ENCODE results near the gene VWA5B1. TPM values are rescaled to one million over a fixed set of nuclear protein-coding genes. Genes with fewer than 3 reads are reported as not detected.

Gene VWA5B1
- total RNA-seq, 1 donor: not detected

DNA sequence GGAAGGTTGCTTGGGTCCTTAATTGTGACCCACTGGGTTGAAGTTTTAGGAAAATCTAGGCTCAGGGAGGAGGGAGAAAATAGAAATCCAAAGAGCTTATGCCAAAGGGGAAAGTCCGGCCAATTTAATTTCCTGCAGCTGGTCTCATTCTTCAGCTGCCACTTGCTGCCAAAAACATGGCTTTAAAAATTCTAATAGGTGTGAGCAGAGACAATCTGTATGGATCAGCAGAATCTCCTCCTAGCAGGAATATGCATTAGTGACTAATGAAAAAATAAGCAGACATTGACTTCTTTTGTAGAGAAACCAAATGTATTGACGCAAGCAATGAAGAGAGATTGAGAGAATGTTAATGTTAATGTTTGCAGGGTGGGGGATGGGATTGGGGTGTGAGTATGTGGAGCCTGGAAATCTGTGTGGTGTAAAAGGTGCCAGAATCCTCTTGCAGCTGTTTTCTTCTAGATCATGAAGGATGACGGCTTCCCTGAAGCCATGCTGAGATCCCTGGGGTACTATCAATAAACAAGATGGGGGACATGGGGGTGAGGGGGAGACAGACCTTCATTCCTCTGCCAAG is 35.3 kb downstream of the VWA5B1 start:
- H3K79me2 ChIP-seq (ENCODE audit: insufficient read depth, low read length): no peaks in the 10 kb centered on the region
- H3K4me2 ChIP-seq (ENCODE audit: insufficient read depth, low read length): no peak overlapping the region
- peaks cover 8% of the 10 kb centered on the region for H3K4me1 ChIP-seq (ENCODE audit: insufficient read depth, low read length)
- no peaks in the 10 kb centered on the region for H3K9me3 ChIP-seq (ENCODE audit: low read depth, low read length)
- H3K27me3 ChIP-seq (ENCODE audit: insufficient read depth, low read length): peaks cover 10% of the 10 kb centered on the region
- TF ChIP-seq, protein P1, sequence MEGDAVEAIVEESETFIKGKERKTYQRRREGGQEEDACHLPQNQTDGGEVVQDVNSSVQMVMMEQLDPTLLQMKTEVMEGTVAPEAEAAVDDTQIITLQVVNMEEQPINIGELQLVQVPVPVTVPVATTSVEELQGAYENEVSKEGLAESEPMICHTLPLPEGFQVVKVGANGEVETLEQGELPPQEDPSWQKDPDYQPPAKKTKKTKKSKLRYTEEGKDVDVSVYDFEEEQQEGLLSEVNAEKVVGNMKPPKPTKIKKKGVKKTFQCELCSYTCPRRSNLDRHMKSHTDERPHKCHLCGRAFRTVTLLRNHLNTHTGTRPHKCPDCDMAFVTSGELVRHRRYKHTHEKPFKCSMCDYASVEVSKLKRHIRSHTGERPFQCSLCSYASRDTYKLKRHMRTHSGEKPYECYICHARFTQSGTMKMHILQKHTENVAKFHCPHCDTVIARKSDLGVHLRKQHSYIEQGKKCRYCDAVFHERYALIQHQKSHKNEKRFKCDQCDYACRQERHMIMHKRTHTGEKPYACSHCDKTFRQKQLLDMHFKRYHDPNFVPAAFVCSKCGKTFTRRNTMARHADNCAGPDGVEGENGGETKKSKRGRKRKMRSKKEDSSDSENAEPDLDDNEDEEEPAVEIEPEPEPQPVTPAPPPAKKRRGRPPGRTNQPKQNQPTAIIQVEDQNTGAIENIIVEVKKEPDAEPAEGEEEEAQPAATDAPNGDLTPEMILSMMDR (IDR thresholded peaks at IDR 0.05; ENCODE audit: extremely low read depth, low read depth, low read length): no peak
- H3K27ac ChIP-seq (ENCODE audit: low read depth, low read length): no peak overlapping the region
- no peaks in the 10 kb centered on the region for H3K36me3 ChIP-seq (ENCODE audit: insufficient read depth, low read length)
- DNase-seq (ENCODE audit: insufficient read length, low spot score, missing footprints): peak; percentile 50
- no peak overlapping the region for H2AFZ ChIP-seq (ENCODE audit: low read length)
- no peaks in the 10 kb centered on the region for H4K20me1 ChIP-seq (ENCODE audit: insufficient read depth, low read length)
- no peak overlapping the region for H3K4me3 ChIP-seq (ENCODE audit: insufficient read depth, low read length)

DNA sequence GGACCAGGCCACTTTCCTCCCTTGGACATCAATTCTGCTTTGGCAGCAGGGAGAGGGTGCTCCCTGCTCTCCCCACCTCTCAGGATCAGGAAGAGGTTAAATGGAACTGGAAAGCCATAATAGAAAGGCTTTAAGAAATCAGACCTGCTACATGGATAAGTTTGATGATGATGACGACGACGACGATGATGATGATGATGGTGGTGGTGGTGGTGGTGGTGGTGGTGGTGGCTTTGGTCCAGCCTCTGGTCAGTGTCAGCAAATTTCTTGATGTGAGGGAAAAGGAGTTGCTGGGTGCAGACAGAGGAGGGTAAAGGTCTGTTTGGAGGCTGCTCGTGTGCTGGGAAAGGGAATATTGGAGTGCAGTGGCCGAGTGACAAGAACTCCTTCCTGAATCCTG is 36.8 kb downstream of the VWA5B1 start:
- no peaks in the 10 kb centered on the region for H4K20me1 ChIP-seq (ENCODE audit: insufficient read depth, low read length)
- no peaks in the 10 kb centered on the region for H3K9me3 ChIP-seq (ENCODE audit: low read depth, low read length)
- no peaks in the 10 kb centered on the region for H3K79me2 ChIP-seq (ENCODE audit: insufficient read depth, low read length)
- H3K4me3 ChIP-seq (ENCODE audit: insufficient read depth, low read length): no peak overlapping the region
- peaks cover 8% of the 10 kb centered on the region for H3K4me1 ChIP-seq (ENCODE audit: insufficient read depth, low read length)
- no peak overlapping the region for H2AFZ ChIP-seq (ENCODE audit: low read length)
- no peaks in the 10 kb centered on the region for H3K36me3 ChIP-seq (ENCODE audit: insufficient read depth, low read length)
- H3K27ac ChIP-seq (ENCODE audit: low read depth, low read length): no peak overlapping the region
- DNase-seq (ENCODE audit: insufficient read length, low spot score, missing footprints): peak; percentile 1
- H3K4me2 ChIP-seq (ENCODE audit: insufficient read depth, low read length): no peak overlapping the region
- H3K27me3 ChIP-seq (ENCODE audit: insufficient read depth, low read length): peaks cover 17% of the 10 kb centered on the region
- TF ChIP-seq, protein P1 (IDR thresholded peaks at IDR 0.05; ENCODE audit: extremely low read depth, low read depth, low read length): no peak

DNA sequence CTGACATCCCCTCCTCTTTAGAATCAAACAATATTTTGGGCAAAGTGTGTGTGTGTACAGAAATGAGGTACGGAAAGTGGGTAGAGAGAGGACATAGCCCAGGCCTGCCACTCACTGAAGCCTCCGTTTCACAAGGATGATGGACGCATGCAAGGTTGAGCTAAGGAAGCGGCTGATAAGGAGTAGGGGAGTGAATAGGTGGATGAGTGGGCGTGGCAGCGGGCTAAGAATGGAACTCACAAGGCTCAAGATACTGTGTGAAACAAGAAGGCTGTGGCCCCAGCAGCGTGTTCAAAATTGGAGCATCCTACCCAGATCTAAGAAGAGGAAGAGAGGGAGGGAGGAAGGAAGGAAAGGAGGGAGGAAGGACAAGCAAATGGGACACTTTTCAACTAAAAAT is 37.5 kb downstream of the VWA5B1 start:
- H3K27me3 ChIP-seq (ENCODE audit: insufficient read depth, low read length): peaks cover 17% of the 10 kb centered on the region
- no peaks in the 10 kb centered on the region for H3K79me2 ChIP-seq (ENCODE audit: insufficient read depth, low read length)
- no peak for DNase-seq (ENCODE audit: insufficient read length, low spot score, missing footprints)
- no peak overlapping the region for H3K27ac ChIP-seq (ENCODE audit: low read depth, low read length)
- no peak overlapping the region for H3K4me2 ChIP-seq (ENCODE audit: insufficient read depth, low read length)
- H3K36me3 ChIP-seq (ENCODE audit: insufficient read depth, low read length): no peaks in the 10 kb centered on the region
- TF ChIP-seq, protein P1 (IDR thresholded peaks at IDR 0.05; ENCODE audit: extremely low read depth, low read depth, low read length): no peak
- no peaks in the 10 kb centered on the region for H4K20me1 ChIP-seq (ENCODE audit: insufficient read depth, low read length)
- peaks cover 4% of the 10 kb centered on the region for H3K4me1 ChIP-seq (ENCODE audit: insufficient read depth, low read length)
- no peak overlapping the region for H2AFZ ChIP-seq (ENCODE audit: low read length)
- H3K9me3 ChIP-seq (ENCODE audit: low read depth, low read length): no peaks in the 10 kb centered on the region
- H3K4me3 ChIP-seq (ENCODE audit: insufficient read depth, low read length): no peak overlapping the region

DNA sequence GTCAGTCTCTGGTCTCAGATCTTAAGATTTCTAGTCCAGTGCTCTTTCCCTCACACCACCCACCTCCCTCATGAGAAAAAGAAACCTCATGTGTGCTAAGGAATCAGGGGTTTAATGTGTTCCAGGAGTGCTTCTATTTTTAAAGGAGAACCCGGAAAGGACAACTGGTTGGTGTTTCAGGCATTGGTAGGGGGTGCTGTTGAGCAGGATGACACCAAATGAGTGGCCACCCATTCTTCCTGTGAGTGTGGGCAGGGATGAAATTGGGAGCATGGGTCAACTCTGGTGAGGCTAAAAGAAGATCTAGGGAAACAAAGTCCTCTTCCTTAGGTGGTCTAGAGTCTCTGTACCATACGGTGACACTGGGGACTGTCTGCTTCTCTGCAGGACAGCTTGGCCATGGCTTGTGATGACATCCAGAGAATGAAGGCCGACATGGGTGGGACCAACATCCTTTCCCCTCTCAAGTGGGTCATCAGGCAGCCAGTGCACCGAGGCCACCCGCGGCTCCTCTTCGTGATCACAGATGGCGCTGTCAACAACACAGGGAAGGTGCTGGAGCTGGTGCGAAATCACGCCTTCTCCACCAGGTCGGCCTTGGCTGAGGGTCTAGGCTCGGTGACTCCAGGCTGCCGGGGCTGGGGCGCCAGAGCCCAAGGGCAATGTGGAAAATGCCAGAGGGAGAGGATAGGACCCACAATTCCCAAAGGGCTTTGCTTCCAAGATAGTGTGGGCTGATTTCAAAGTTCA is 39.3 kb downstream of the VWA5B1 start:
- Histone ChIP-seq H3K4me3 (ENCODE audit: insufficient read depth, low read length) (no peak overlapping the region), H3K27ac (ENCODE audit: low read depth, low read length) (no peak overlapping the region), H3K4me1 (ENCODE audit: insufficient read depth, low read length) (no peaks in the 10 kb centered on the region), H2AFZ (ENCODE audit: low read length) (no peak overlapping the region), H3K27me3 (ENCODE audit: insufficient read depth, low read length) (peaks cover 17% of the 10 kb centered on the region), H3K79me2 (ENCODE audit: insufficient read depth, low read length) (no peaks in the 10 kb centered on the region), H3K4me2 (ENCODE audit: insufficient read depth, low read length) (no peak overlapping the region), H4K20me1 (ENCODE audit: insufficient read depth, low read length) (no peaks in the 10 kb centered on the region), H3K36me3 (ENCODE audit: insufficient read depth, low read length) (no peaks in the 10 kb centered on the region), H3K9me3 (ENCODE audit: low read depth, low read length) (no peaks in the 10 kb centered on the region)
- DNase-seq (ENCODE audit: insufficient read length, low spot score, missing footprints): no peak
- TF ChIP-seq, protein P1 (IDR thresholded peaks at IDR 0.05; ENCODE audit: extremely low read depth, low read depth, low read length): peak; percentile 34

All from osteoblast (primary cell).